ENCODE results near the gene TMEM40. TPM values are rescaled to one million over a fixed set of nuclear protein-coding genes. Genes with fewer than 3 reads are reported as not detected.
A peak's percentile ranks its signal among the peaks of the same experiment; 100 is the strongest.
"Not testable (repeated sequence)": the region's sequence is repeated elsewhere in the genome, so short reads cannot be mapped to it uniquely, and the experiment has no call there.

Gene TMEM40
- total RNA-seq, 1 donor from 2014 or later = 7.6 TPM

DNA sequence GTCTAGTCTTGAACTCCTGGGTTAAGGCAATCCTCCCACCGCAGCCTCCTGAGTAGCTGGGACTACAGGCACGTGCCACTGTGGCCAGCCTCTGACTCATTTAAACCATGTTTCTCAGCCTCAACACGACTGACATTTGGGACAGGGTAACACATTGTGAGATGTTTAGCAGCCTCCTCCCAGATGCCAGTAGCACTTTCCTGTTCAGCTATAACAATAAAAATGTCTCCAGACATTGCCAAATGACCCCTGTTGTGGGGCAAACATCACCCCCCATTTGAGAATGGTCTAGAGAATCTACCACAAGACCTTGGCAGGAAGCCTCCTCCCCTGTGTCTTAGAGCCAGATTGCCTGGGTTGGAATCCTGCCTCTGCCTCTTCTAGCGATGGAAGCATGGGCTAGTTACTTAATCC lies 8.4 kb downstream of the TMEM40 start:
- DNase-seq = no peak

DNA sequence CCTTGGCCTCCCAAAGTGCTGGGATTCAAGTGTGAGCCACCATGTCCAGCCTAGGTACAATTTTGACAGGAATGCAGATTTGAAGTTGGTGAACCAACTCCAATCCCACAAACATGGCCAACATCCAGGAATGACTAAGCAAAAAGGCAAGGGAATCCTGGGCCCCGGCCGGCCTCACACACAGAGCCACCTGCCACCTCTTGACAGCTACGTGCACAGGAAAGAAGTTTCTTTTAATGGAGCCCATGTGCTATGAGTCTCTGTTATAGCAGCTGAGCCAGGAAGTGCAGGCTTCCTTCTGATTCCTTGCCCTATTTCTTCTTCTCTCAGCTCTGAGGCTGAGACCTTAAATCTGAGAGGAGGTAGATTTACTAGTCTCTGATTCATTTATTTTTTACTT lies 8.8 kb downstream of the TMEM40 start:
- peak; percentile 72 for DNase-seq

DNA sequence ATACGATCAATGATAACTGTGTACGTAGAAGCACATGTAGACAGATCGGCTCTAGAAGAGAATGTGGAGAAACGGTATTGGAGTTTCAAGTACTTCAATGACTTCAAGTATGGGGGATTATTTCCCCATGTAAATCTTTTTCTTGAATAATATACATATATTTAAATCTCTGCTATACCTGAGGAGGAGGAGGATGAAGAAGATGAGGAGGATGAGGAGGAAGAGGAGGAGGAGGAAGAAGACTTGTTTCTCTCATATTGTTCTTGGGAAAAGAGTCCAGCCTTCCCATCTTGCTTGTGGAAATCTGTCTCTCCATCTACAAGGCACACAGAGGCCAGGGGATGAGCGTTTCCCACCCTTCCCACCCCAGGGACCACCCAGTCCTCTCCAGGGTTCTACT lies 10.6 kb downstream of the TMEM40 start:
- DNase-seq = no peak

DNA sequence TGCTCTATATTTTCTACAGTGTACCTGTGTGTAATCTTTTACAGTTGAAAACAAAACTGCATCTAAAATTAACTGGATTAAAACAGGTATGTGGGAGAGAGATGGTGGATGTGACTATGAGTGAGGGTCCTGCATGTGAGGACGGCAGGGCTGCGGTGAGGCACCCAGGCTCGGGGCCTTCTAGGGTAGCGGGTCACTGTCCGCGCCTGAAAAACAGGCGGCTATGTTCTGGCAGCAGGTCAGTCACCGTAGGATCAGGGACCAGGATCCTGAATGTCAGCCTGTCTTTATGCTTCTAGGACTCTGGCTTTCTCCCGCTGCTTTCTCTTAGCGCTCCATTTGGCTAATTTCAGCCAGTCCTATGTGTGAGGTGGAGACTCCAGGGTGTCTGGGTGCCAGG lies 12.6 kb downstream of the TMEM40 start:
- no peak for DNase-seq

DNA sequence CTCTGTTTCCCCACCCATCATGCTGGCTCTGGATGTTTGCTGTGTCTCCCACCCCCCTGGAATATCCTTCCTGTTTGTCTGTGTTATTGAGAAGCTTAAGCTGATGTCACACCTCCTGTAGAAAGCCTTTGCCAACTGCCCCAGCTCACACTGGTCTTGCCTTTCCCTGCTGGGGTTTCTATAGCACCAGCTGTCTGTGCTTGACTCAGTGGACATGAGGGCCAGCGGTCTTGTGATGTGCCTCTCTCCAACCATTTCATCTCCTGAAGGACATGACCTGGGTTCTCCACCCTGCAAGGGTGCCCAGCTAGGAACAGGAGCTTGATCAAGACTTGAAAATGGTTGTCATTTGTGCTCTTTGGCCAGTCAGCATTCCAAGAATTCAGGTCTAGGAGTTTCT lies 14.7 kb downstream of the TMEM40 start:
- no peak for DNase-seq

DNA sequence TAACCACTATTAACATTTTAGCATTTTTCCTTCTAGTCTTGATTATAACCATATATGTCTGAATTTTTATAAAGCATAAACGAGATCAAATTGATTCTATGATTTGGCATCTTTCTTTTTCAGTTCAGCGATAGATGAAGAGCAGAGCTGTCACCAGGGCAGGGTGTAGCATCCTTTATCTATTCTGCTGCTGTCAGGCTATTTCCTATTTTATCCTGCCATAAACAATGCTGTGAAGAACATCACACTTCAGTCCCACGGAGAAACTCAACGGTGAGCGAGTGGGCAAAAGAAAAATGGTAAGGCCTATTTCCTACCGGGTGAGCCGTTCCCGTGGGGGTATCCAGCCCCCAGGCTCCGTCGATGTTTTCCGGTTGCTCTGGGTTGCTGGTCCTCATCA lies 15.5 kb downstream of the TMEM40 start:
- no peak for DNase-seq

DNA sequence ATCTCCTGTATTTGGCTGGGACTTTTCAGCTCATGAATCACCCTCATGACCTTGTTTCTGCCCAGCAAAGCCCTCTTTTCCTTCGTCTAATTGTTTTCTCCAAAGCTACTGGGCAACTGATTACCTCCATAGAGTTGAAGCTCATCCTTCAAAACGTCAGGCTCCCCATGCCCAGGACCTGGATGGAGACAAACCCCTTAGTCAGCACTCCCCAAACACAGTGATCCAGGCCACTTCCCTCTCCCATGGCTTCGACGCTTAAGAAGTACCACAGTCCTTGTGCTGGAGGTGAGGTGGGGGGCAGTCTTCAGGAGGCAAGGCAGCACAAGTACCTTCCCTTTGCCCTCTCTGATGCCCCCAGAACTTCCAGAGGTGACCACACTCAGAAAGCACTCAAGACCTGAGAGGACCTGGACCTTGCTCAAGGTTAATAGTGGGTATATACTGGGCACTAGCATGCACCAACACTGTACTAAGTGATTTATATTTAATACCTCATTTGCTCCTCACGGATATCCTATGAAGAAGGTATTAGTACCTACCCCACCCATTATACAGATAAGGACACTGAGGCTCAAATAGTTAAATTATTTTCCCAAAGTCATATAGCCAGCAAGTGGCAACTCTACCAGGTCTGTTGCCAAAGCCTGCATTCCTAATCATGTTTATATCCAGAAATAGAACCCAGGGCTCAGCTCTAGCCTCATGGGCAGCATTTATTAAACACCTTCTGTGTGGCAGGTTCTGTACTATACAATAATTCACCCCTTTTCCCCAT lies 16.5 kb downstream of the TMEM40 start:
- DNase-seq = no peak

DNA sequence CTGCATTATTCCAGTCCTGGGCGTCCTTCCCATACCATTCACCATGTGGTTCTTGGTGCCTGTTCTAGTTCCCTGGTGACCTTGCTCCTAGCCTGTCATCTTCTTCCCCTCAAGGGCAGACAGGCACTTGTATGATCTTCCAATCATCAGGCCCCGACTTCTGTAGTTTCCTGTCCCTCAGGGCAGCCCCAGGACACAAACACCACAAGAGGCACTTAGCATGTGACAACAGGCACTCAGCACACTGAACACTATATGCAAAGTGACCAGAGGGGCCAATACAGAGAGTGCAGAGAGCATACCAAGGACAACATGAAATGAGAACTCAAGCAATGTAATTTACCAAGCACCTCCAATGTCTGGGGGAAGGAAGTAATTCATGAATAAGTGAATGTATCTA lies 17.9 kb downstream of the TMEM40 start:
- DNase-seq = no peak

DNA sequence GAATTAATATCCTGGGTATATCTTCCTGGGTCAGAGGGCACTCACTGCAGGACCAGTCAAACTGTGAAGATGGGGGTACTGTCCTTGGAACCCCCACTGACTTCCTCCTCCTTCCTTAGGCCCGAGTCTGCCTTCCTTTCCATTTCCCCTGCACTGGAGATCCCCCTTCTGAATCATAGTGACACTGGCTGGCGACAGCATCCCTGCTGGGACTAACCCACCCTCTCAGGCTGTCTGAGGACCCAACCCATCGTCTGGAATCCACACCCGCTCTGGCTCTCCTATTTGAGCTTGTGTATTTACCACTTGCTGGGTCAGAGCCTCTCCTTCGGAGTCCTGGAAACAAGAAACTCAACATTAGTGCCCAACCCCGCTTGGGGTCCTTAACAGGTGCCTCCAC lies 21.2 kb downstream of the TMEM40 start:
- DNase-seq = no peak

DNA sequence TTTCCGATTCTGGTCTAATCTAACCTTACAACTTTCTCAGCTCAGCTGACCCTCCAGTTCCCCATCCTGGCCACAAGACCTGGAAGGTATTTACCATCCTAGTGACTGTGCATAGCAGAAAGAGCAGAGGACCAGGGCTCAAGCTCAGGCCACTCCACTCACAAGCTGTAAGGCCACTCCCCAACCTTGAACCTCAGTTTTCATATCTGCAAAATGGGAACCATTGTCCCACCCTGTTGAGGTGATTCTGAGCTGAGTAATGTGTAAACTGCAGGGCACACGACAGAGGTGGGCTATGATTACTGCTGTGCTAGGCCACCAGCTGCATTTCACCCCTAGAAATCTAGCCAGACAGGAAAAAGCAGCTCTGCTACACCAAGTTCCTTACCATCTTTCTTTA lies 21.7 kb downstream of the TMEM40 start:
- DNase-seq = no peak

DNA sequence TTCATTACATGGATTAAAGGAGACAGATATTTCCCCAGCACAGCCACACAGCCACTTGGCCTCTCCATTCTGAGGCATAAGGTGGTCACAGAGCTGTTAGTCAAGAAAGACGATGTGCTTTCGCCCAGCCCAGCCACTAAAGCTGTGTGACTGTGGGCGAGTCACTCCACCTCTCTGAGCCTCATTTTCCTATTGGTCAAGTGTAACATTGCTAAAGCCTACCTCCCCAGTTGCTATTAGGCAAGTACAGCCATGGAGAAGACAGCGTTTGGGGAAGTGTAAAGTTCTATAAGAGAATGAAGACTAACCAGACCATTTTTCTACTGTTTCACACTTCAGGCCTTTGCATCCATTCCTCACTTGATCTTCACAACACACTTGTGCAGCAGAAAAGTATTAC lies 24.1 kb downstream of the TMEM40 start:
- DNase-seq = no peak

DNA sequence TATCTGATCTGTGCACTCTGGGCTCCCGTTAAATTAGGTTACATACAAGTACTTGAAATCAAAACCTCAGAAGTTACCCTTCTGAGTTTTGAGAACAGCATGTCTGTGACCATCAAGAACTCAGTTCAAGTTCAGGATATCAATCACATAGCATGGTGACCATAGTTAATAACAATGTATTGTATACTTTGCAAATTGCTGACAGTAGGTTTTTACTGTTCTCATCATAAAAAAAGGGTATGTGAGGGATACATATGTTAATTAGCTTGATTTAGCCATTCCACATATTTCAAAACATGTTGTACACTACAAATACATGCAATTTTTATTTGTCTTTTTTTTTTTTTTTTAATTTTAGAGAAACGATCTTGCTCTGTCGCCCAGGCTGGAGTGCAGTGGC lies 25.5 kb downstream of the TMEM40 start:
- no peak for DNase-seq

DNA sequence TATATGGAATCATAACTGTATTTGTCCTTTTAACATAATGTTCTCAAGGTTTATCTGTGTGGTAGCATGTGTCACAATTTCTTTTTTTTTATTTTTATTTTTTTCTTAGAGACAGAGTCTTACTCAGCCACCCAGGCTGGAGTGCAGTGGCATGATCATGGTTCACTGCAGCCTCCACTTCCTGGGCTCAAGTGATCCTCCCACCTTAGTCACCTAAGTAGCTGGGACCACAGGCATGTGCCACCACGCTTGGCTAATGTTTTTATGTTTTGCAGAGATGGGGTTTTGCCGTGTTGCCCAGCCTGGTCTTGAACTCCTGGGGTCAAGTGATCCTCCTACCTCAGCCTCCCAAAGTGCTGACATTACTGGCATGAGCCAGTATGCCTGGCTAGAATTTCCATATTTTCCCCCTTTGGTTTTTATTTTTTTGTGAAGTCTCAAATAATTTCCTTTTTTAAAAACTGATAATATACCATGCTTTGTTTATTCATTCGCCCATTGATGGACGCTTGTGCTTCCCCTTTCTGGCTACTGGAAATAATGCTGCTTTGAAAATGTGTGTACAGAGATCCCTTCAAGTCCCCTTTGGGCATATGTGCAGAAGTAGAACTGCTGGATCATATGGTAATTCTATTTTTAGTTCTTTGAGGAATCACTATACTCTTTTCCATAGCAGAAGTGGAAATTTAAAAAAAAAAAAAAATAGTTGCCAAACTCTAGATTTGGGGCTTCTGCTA lies 28.4 kb downstream of the TMEM40 start:
- DNase-seq = no peak

DNA sequence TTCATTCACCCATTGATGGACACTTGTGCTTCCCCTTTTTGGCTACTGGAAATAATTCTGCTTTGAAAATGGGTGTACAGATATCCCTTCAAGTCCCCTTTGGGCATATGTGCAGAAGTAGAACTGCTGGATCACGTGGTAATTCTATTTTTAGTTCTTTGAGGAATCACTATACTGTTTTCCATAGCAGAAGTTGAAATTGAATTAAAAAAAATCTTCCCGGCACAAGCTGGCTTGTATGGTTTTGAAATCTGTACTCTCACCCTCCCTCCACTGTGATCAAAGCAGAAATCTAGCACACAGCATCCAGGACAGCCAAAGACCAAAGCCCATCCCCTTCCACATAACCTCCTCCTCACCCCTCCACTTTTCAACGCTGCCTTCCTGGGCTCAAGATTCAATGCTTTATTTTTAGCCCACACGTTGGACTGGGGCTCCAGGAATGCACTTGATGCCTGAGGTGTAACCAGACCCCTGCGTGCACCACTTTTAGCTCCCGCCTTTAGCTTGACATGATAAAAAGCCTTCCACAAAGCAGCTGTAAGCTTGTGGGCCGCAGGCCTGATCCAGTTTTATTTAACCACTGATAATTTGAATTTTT lies 29.9 kb downstream of the TMEM40 start:
- DNase-seq = peak; percentile 85

DNA sequence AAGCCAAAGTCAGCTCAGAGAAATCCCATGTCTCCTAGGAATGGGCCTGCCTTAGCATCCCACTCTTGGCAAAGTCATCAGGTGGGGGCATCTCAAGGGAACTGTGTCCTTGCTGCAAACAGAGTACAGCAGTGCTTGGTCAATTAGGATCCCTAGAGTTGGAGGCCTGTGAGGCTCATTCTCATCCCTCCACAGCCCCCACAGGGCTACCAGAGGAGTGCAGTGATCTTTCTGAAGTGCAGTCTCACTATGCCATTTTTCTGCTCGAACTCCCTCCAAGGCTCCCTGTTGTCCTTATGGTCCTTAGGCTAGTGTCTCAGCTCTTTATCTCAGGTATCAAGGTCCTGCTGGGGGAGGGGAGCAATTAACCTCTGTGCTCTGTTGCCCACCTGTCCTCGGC lies 31.1 kb downstream of the TMEM40 start:
- DNase-seq = no peak

DNA sequence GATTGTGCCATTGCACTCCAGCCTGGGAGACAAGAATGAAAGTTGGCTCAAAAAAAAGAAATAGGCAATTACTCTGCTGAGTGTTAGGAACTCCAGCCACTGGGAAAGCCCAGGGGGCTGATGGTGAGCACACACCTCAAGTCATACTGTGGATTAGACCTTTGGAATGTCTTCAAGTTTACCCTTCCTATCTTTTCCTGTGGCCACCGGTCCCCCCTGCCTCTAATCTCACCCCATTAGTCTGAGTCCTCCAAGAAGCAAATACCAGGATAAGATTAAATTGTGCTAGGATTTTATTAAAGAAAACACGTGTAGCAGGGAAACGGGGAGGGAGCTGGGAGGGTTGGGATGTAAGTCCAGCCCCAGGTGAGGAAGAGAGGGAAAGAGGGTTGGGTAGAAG lies 31.6 kb downstream of the TMEM40 start:
- DNase-seq = no peak

DNA sequence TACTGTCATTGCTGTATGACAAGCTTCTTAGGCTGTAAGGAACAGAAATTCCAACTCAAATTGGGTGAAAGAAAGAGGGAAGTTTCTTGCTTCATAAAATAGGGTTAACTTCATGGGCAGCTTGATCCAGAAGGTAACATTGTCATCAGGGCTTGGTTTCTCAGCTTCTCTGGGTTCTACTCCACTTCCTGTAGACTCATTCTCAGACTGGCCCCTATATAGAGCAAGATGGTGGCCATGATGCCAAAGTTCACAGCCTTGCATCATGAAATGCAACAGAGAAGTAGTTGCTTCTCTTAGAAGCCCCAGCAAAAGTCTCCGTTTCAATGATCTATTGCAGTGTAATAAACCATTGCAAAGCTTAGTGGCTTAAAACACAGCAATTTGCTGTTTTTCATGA lies 33.6 kb downstream of the TMEM40 start:
- no peak for DNase-seq

DNA sequence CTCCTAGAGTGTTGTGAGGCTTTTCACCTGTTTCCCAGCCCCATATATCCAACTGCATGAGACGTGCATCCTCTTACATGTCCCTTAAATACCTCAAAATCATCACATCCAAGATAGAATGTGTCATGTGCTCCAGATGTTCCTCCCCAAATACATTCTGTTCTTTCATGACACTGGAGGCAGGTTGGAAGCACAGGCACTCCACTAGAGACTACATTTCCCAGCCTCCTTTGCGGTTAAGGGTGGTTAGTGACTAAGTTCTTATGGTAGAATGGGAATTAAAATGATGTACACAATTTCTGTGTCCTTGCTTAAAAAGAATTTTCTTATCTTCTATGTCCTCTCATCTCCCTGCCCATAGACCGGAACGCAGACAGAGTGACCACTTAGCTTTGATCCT lies 34.3 kb downstream of the TMEM40 start:
- DNase-seq = no peak

DNA sequence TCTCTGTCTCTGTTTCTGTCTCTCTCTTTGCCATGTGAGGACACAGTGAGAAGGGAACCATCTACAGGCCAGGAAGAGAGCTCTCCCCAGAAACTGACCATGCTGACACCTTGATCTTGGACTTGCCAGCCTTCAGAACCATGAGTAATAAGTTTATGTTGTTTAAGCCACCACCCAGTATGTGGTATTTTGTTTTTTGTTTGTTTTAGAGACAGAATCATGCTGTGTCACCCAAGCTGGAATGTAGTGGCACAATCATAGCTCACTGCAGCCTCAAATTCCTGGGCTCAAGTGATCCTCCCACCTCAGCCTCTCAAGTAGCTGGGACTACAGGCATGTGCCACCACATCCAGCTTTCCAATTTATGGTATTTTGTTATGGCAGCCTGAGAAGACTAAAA lies 35.7 kb downstream of the TMEM40 start:
- DNase-seq = not testable (repeated sequence)

DNA sequence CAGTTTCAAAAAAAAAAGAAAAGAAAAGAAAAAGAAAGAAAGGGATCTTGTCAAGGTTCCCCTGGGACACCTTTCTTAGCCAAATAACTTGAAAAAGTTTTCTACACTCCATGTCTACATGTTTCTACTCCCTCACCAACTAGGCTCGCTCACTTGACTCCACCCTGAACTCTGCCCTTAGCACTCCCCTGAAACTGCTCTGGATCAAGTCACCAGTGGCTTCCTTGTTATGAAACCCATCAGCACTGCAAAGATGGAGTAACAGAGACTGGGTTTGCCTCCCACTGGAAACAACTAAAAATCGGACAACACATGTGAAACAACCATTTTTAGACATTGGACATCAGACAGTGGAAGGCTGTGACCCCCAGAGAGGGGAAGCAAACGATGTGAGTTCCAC lies 36.8 kb downstream of the TMEM40 start:
- DNase-seq = no peak

DNA sequence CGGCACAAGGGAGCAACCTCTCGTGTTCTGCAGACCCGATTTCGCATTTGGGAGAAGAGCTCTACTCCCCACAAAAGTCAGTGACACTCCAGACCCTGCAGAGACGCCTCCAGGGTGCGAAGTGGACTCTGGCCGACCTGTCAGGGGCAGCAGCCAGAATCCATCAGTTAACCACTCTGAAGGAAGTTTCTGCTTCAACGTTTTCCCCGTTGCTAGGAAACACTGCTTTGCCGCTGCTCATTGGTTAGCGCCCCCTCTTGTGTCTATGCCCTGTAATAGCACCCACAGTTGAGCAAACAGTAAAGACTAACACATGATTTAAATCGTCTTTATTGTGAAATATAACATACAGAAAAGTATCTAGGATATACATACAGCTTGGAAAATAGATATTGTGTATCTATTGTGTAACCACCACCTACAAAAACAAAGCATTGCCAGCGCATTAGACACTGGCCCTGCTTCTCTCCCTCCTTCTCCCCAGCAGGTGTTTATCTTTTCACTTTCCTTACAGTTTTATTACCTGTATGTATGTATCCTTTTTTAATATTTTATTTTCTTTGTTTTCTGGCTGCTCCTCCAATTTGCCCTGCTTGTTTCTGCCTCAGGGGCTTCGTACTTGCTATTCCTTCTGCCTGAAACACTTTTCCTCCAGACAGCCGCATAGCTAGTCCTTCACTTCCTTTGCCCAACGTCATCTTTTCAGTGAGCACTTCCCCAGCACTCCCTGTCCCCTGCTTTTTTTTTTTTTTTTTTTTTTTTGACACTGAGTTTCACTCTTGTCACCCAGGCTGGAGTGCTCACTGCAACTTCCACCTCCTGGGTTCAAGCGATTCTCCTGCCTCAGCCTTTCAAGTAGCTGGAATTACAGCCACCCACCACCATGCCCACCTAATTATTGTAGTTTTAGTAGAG lies 38.8 kb downstream of the TMEM40 start:
- DNase-seq = peak; percentile 96

DNA sequence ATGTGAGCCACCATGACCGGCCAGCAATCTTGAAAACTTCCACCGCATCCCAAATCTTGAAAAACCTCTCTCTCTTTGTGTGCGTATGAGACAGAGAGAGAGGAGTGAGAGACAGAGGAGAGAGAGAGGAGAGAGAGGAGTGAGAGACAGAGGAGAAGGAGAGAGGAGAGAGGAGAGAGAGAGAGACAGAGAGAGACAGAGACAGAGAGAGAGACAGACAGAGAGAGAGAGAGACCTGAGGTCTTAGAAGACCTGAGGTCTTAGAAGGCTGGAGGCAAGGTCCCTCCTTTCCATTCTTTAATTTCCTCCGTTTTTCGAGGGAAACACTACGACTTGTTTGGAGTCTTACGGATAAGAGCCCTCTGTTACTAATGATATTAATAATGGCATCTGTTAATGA lies 39.5 kb downstream of the TMEM40 start:
- DNase-seq = no peak
